HG02571 (cell line): Measurements from ENCODE around the gene TEAD1.

Experiments
- ATAC-seq: cut with Tn5 transposase; IDR thresholded peaks from one replicate; pipeline ENCODE4 v1.9.1; 2021; ENCODE audit warnings: mild to moderate bottlenecking, moderate library complexity; ENCODE audit not compliant: unreplicated experiment

The TEAD1 gene

GRCh38 chr11:12968826-12969225 lies 294.6 kb downstream of the TEAD1 start:
- no peak for ATAC-seq

GRCh38 chr11:12971955-12972354 lies 297.7 kb downstream of the TEAD1 start:
- ATAC-seq = no peak

GRCh38 chr11:12973528-12974181 lies 299.4 kb downstream of the TEAD1 start:
- ATAC-seq = no peak

- no peak for ATAC-seq
Observed at GRCh38 chr11:12975195-12975594, 301.0 kb downstream of the TEAD1 start.

GRCh38 chr11:12979928-12980689 lies 305.9 kb downstream of the TEAD1 start:
- no peak for ATAC-seq

- ATAC-seq = no peak
Observed at GRCh38 chr11:12981676-12982522, 307.7 kb downstream of the TEAD1 start.

GRCh38 chr11:12983336-12983735 lies 309.1 kb downstream of the TEAD1 start:
- ATAC-seq = no peak

GRCh38 chr11:12986194-12986898 lies 312.1 kb downstream of the TEAD1 start:
- ATAC-seq = no peak

- no peak for ATAC-seq
Observed at GRCh38 chr11:12989428-12990161, 315.4 kb downstream of the TEAD1 start.

GRCh38 chr11:12990162-12990480 lies 315.9 kb downstream of the TEAD1 start:
- ATAC-seq = no peak

GRCh38 chr11:12991426-12991825 lies 317.2 kb downstream of the TEAD1 start:
- ATAC-seq = no peak

- ATAC-seq = no peak
Observed at GRCh38 chr11:12993626-12994025, 319.4 kb downstream of the TEAD1 start.
